Hepatocyte (in vitro differentiated cells): ENCODE results near the gene JMJD4. TPM values are rescaled to one million over a fixed set of nuclear protein-coding genes. Genes with fewer than 3 reads are reported as not detected.

Experiments used
- DNase-seq: peaks from one replicate; pipeline ENCODE4 v3.0.0-alpha.2; 2016; ENCODE audit warnings: low spot score
- H2AFZ ChIP-seq: fragments of 200-600 bp; sonication (generic); 2 replicates; pipeline ENCODE4 v1.6.0; 2016; ENCODE audit warnings: antibody characterized with exemption, mild to moderate bottlenecking
- H3K27ac ChIP-seq: fragments of 200-600 bp; sonication (generic); 2 replicates; pipeline ENCODE4 v1.5.1; 2016; ENCODE audit warnings: mild to moderate bottlenecking
- H3K27me3 ChIP-seq: fragments of 200-600 bp; sonication (generic); 2 replicates; pipeline ENCODE4 v1.6.1; 2016
- H3K36me3 ChIP-seq: fragments of 200-600 bp; sonication (generic); replicated peaks from 2 replicates; pipeline ENCODE4 v1.5.1; 2016; ENCODE audit warnings: low read depth; ENCODE audit not compliant: insufficient read depth
- H3K4me1 ChIP-seq: fragments of 200-600 bp; sonication (generic); 2 replicates; pipeline ENCODE4 v1.5.1; 2016; ENCODE audit warnings: mild to moderate bottlenecking, moderate library complexity; ENCODE audit not compliant: insufficient read depth
- H3K4me2 ChIP-seq: fragments of 200-600 bp; sonication (generic); 2 replicates; pipeline ENCODE4 v1.6.0; 2016
- H3K4me3 ChIP-seq: fragments of 200-600 bp; sonication (generic); 2 replicates; pipeline ENCODE4 v1.5.1; 2016; ENCODE audit warnings: mild to moderate bottlenecking
- H3K79me2 ChIP-seq: fragments of 200-600 bp; sonication (generic); 2 replicates; pipeline ENCODE4 v1.6.0; 2017; ENCODE audit warnings: mild to moderate bottlenecking
- H3K9me2 ChIP-seq: fragments of 200-600 bp; sonication (generic); replicated peaks from 2 replicates; pipeline ENCODE4 v1.6.0; 2017; ENCODE audit warnings: mild to moderate bottlenecking; ENCODE audit not compliant: insufficient read depth
- H3K9me3 ChIP-seq: fragments of 200-600 bp; sonication (generic); 2 replicates; pipeline ENCODE4 v1.5.1; 2016; ENCODE audit warnings: low read depth, mild to moderate bottlenecking
- H4K20me1 ChIP-seq: fragments of 200-600 bp; sonication (generic); 2 replicates; pipeline ENCODE4 v1.6.0; 2016; ENCODE audit warnings: mild to moderate bottlenecking; ENCODE audit not compliant: insufficient read depth, poor library complexity, severe bottlenecking
- EZH2 ChIP-seq: fragments of 200-600 bp; sonication (generic); IDR thresholded peaks from 2 replicates; pipeline ENCODE4 v1.6.1; 2016; ENCODE audit warnings: antibody characterized with exemption, mild to moderate bottlenecking, borderline replicate concordance
- EZH2phosphoT487 ChIP-seq: fragments of 200-600 bp; sonication (generic); IDR thresholded peaks from one replicate; pipeline ENCODE4 v1.6.1; 2018; ENCODE audit warnings: antibody characterized with exemption, mild to moderate bottlenecking, low read depth, moderate library complexity; ENCODE audit not compliant: unreplicated experiment, severe bottlenecking
- WGBS: methylation state at CpG from one replicate; pipeline ENCODE4 v1.1.6; 2016; ENCODE audit warnings: low lambda C conversion rate; ENCODE audit errors: missing lambda C conversion rate; 5-methylcytosine and 5-hydroxymethylcytosine counted together
- polyA plus RNA-seq: library from polyadenylated mRNA; unstranded; fragments of >200 nt; fragmentation: Nextera tagmentation; extraction: Ambion mirVana; gene quantifications from 2 replicates; pipeline ENCODE4 v1.2.1, GENCODE V29; 2016
- total RNA-seq: library from RNA; depleted of rRNA; stranded (reverse); fragments of >200 nt; gene quantifications from 2 replicates; pipeline ENCODE4 v1.2.3, GENCODE V29; 2014
- TF ChIP-seq, protein P1 (sequence below): fragments of 200-600 bp; sonication (generic); IDR thresholded peaks from 2 replicates; pipeline ENCODE4 v1.5.1; 2016; ENCODE audit warnings: antibody characterized with exemption, mild to moderate bottlenecking; ENCODE audit not compliant: poor library complexity

JMJD4 gene
- total and polyA plus RNA-seq, 2 experiments from 2014 or later: 21.3 to 31.2 TPM

DNA sequence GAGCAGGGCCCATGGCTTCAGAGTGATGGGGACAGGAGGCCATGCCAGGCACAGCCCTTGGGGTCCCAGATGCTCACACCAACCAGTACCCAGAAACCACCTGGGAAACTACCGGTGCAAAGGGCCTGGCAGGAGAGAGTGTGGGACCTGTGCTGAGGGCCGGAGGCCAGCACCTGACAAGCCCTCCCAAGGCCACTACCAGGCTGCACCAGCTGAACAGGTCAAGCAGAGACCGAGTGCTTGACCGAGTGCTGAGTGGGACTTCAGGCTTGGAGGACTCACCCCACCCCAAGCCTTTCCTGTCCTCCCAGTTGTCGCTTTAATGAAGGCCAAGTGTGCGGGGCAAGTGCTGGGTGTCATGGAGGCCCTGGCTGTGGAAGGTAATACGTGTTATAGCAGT, 36.7 kb upstream of the JMJD4 start:
- Histone ChIP-seq H3K79me2 (no peaks in the 10 kb centered on the region), H3K4me2 (no peak overlapping the region), H3K4me1 (no peaks in the 10 kb centered on the region), H3K4me3 (no peak overlapping the region), H4K20me1 (no peaks in the 10 kb centered on the region), H3K9me3 (no peaks in the 10 kb centered on the region), H2AFZ (no peak overlapping the region), H3K9me2 (no peaks in the 10 kb centered on the region), H3K27me3 (no peaks in the 10 kb centered on the region), H3K27ac (no peak overlapping the region), H3K36me3 (peaks cover 3% of the 10 kb centered on the region)
- no peak for DNase-seq
- 100% methylated on average over 7 of the region's 7 CpGs for WGBS
- TF ChIP-seq, protein P1, sequence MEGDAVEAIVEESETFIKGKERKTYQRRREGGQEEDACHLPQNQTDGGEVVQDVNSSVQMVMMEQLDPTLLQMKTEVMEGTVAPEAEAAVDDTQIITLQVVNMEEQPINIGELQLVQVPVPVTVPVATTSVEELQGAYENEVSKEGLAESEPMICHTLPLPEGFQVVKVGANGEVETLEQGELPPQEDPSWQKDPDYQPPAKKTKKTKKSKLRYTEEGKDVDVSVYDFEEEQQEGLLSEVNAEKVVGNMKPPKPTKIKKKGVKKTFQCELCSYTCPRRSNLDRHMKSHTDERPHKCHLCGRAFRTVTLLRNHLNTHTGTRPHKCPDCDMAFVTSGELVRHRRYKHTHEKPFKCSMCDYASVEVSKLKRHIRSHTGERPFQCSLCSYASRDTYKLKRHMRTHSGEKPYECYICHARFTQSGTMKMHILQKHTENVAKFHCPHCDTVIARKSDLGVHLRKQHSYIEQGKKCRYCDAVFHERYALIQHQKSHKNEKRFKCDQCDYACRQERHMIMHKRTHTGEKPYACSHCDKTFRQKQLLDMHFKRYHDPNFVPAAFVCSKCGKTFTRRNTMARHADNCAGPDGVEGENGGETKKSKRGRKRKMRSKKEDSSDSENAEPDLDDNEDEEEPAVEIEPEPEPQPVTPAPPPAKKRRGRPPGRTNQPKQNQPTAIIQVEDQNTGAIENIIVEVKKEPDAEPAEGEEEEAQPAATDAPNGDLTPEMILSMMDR: no peak
- no peak for TF ChIP-seq EZH2phosphoT487
- TF ChIP-seq EZH2: no peak

DNA sequence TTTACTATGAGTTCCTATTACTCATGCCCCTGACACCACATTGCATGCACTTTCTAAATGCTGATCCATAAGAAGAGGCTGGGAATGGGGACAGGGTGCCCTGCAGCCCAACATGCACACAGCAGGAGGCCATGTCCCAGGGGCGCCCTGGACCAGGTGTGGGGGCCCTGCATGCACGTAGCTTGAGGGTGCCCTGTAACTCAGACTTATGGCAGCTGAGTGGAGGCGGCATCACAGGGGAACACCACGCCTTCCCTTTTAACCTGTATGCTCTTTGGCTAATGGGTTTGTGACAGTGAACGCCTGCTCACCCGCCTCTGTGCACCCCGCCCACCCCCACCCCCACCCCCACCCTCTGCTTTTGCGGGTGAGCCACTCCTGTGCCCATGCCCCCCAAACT, 36.2 kb upstream of the JMJD4 start:
- H3K27ac ChIP-seq: no peak overlapping the region
- no peaks in the 10 kb centered on the region for H3K79me2 ChIP-seq
- H3K4me2 ChIP-seq: no peak overlapping the region
- H4K20me1 ChIP-seq: peaks cover 2% of the 10 kb centered on the region
- no peaks in the 10 kb centered on the region for H3K9me2 ChIP-seq
- H3K27me3 ChIP-seq: no peaks in the 10 kb centered on the region
- no peak for DNase-seq
- no peaks in the 10 kb centered on the region for H3K4me1 ChIP-seq
- WGBS: 100% methylated on average over 4 of the region's 8 CpGs
- H2AFZ ChIP-seq: no peak overlapping the region
- H3K9me3 ChIP-seq: no peaks in the 10 kb centered on the region
- peaks cover 3% of the 10 kb centered on the region for H3K36me3 ChIP-seq
- no peak overlapping the region for H3K4me3 ChIP-seq
- TF ChIP-seq EZH2phosphoT487 (no peak), EZH2 (no peak)
- TF ChIP-seq, protein P1: no peak

DNA sequence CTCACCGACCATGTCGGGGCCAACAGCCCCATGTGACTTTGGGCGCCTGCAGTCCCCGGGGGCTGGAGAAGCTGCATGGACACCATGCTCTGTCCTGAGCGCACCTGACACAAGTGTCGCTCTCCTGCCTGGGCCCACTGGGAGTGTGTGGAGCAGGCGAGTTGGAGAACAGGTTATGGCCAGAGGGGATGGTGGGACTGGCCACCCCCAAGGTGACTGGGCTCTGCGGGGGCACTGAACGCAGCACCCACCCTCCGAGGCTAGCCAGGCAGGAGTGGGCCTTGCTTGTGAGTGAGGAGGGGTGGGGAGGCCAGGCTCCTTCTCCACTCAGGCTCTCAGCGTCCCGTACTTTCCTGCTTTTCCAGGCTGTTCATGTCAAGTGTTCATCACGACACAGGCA, 35.7 kb upstream of the JMJD4 start:
- no peak for TF ChIP-seq EZH2
- no peaks in the 10 kb centered on the region for H3K9me3 ChIP-seq
- 94% methylated on average over 13 of the region's 13 CpGs for WGBS
- H3K27ac ChIP-seq: no peak overlapping the region
- no peak overlapping the region for H3K4me2 ChIP-seq
- H3K36me3 ChIP-seq: peaks cover 3% of the 10 kb centered on the region
- no peak overlapping the region for H3K4me3 ChIP-seq
- no peaks in the 10 kb centered on the region for H3K4me1 ChIP-seq
- no peaks in the 10 kb centered on the region for H3K27me3 ChIP-seq
- H4K20me1 ChIP-seq: peaks cover 7% of the 10 kb centered on the region
- H3K79me2 ChIP-seq: no peaks in the 10 kb centered on the region
- H2AFZ ChIP-seq: no peak overlapping the region
- no peak for DNase-seq
- no peaks in the 10 kb centered on the region for H3K9me2 ChIP-seq

DNA sequence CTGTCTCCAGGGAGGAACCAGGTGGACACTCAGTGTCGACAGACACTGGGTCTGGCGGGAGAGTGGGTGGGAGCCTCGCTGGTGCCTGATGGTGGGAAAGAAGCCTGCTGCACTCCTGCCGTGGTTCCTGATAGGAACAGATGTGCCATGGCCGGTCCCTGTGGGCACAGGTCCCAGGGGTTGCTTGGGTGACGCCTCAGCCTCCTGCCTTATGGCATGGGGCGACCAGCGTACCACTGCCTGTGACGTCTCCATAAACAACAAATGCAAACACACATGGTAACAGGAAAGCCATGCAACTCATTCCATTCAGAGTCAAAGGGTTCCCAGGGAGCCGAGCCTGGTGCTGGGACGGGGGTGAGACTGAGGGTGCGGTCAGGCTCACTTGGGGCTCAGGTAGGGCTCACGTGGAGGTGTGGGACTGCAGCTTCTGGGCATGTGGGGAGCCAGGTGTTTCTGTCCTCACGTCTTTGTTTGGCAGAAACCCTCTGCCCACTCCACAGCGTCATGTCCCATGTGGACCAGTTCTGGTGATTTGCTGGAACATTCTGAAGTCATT, 34.9 kb upstream of the JMJD4 start:
- WGBS: 92% methylated on average over 15 of the region's 15 CpGs
- H3K36me3 ChIP-seq: peaks cover 3% of the 10 kb centered on the region

More for the DNA sequence above, 34.9 kb upstream of the JMJD4 start:
- no peak overlapping the region for H3K4me2 ChIP-seq
- H3K9me3 ChIP-seq: no peaks in the 10 kb centered on the region
- H3K27me3 ChIP-seq: no peaks in the 10 kb centered on the region
- H3K4me1 ChIP-seq: no peaks in the 10 kb centered on the region
- no peaks in the 10 kb centered on the region for H3K9me2 ChIP-seq
- TF ChIP-seq EZH2phosphoT487: no peak
- no peak overlapping the region for H3K4me3 ChIP-seq
- H2AFZ ChIP-seq: no peak overlapping the region
- no peaks in the 10 kb centered on the region for H3K79me2 ChIP-seq
- no peak overlapping the region for H3K27ac ChIP-seq
- H4K20me1 ChIP-seq: peaks cover 12% of the 10 kb centered on the region
- no peak for DNase-seq
